NT2/D1 (cell line): ENCODE measurements around the gene NPAS1.

ENCODE experiments used
- DNase-seq: peaks from one replicate; pipeline ENCODE4 v3.0.0-alpha.2; 2011; ENCODE audit warnings: low read depth, low spot score
- H3K27me3 ChIP-seq: 2 replicates; pipeline ENCODE4 v1.6.0; 2011; ENCODE audit warnings: mild to moderate bottlenecking; ENCODE audit not compliant: insufficient read length, insufficient read depth
- H3K36me3 ChIP-seq: 2 replicates; pipeline ENCODE4 v1.6.1; 2011; ENCODE audit warnings: mild to moderate bottlenecking, low read length, mixed read lengths; ENCODE audit not compliant: insufficient read depth, insufficient read length
- H3K4me1 ChIP-seq: 2 replicates; pipeline ENCODE4 v1.5.1; 2011; ENCODE audit not compliant: insufficient read depth, insufficient read length
- H3K4me3 ChIP-seq: 2 replicates; pipeline ENCODE4 v1.5.1; 2011; ENCODE audit warnings: low read depth; ENCODE audit not compliant: insufficient read length
- H3K9ac ChIP-seq: 2 replicates; pipeline ENCODE4 v1.6.0; 2011; ENCODE audit warnings: low read depth; ENCODE audit not compliant: insufficient read length
- H3K9me3 ChIP-seq: 2 replicates; pipeline ENCODE4 v1.5.1; 2011; ENCODE audit warnings: mild to moderate bottlenecking, low read length; ENCODE audit not compliant: insufficient read depth
- SUZ12 ChIP-seq: IDR thresholded peaks from 2 replicates; pipeline ENCODE4 v1.6.1; 2011; ENCODE audit not compliant: insufficient read length, insufficient read depth; ENCODE audit errors: extremely low read depth
- YY1 ChIP-seq: IDR thresholded peaks from 2 replicates; pipeline ENCODE4 v1.6.1; 2011; ENCODE audit not compliant: insufficient read length, insufficient read depth
- ZNF274 ChIP-seq: IDR thresholded peaks from 2 replicates; pipeline ENCODE4 v1.6.1; 2011; ENCODE audit warnings: mild to moderate bottlenecking, low read depth, low read length

The NPAS1 gene, protein sequence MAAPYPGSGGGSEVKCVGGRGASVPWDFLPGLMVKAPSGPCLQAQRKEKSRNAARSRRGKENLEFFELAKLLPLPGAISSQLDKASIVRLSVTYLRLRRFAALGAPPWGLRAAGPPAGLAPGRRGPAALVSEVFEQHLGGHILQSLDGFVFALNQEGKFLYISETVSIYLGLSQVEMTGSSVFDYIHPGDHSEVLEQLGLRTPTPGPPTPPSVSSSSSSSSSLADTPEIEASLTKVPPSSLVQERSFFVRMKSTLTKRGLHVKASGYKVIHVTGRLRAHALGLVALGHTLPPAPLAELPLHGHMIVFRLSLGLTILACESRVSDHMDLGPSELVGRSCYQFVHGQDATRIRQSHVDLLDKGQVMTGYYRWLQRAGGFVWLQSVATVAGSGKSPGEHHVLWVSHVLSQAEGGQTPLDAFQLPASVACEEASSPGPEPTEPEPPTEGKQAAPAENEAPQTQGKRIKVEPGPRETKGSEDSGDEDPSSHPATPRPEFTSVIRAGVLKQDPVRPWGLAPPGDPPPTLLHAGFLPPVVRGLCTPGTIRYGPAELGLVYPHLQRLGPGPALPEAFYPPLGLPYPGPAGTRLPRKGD

DNA sequence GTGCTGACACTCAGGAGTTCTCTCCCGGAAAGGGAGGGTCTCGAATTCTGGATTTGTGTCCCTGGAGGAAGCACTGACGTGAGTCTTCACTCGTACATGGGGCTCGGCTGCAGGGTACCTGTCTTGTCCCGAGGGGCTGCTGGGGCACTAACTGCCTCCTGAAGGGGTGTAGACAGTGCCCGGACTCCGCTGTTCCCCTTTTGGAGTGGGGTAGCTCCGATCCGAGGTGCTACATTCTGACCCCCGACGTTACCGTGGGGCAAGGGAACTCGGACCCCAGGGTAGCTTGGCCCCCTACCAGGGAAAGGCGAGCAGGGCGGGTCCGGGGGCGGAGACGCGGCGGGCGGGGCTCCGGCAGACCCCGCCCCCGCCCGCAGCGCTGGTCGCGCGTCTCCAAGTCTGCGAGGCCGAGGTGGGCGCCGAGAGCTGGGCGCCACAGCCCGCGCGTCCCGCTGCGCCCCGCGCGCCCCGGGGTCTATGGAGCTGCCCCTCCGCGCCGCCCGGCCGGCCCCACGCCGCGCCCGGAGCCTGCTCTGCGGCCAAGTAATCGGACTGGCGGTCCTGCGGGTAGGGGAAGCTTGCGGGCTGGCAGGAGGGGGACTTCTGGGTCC lies at the start of gene NPAS1:
Gene NPAS1, plus strand, starts transcription at position 407 of the 611 bp plus-strand sequence. CDS start 1,211 bp downstream, outside the sequence.
- peak within 1 kb of the TSS; percentile 45 for H3K4me3 ChIP-seq
- H3K4me1 ChIP-seq, result peaks cover 5% of the 10 kb centered on the region
- no peaks in the 10 kb centered on the region for H3K36me3 ChIP-seq
- H3K9ac ChIP-seq, result peak within 1 kb of the TSS; percentile 64
- H3K9me3 ChIP-seq, result no peaks in the 10 kb centered on the region
- DNase-seq, result no peak
- H3K27me3 ChIP-seq, result peaks cover 60% of the 10 kb centered on the region
- no peak for TF ChIP-seq SUZ12
- no peak for TF ChIP-seq ZNF274
- no peak for TF ChIP-seq YY1

DNA sequence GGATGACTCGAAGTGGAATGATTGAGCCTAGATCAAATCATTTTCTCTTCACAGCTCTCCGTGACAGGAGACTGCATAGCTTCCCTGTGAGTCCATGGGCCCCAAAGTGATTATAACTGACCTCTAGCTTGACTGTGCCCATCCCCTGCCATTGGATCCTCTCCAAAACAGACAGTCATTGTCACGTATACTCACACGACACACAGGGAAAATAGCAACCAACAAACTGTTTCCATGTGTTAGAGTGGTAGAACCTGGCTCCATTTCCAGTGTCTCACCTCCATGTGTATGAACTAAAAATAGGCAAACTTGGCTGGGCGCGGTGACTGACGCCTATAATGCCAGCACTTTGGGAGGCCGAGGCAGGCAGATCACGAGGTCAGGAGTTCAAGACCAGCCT lies 48.8 kb upstream of the NPAS1 start:
- H3K4me3 ChIP-seq, result no peak overlapping the region
- H3K36me3 ChIP-seq, result peaks cover 15% of the 10 kb centered on the region
- H3K27me3 ChIP-seq, result no peaks in the 10 kb centered on the region
- TF ChIP-seq YY1 (no peak), ZNF274 (no peak)
- H3K9ac ChIP-seq, result no peak overlapping the region
- no peaks in the 10 kb centered on the region for H3K4me1 ChIP-seq
- H3K9me3 ChIP-seq, result no peaks in the 10 kb centered on the region
- DNase-seq, result no peak

DNA sequence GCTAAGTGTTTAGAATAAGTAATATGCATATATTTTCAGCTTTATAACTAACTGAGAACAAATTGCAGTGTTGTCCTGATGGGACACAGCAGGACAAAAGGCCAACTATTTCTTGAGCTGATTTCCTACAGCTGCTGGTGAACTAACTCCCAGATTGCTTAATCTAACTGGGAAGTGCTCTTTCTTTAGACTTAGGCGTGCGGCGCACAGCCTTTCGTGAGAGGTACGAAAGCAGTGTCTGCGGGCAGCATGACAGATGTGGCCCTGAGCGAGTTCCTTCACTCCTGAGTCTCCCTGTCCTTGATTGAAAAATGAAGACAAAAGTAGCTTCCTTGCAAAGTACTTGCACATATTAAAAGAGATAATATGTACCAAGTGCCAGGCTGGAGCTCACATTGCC lies 47.3 kb upstream of the NPAS1 start:
- Histone ChIP-seq H3K9me3 (no peaks in the 10 kb centered on the region), H3K27me3 (no peaks in the 10 kb centered on the region), H3K4me3 (no peak overlapping the region), H3K36me3 (peaks cover 15% of the 10 kb centered on the region), H3K4me1 (peaks cover 8% of the 10 kb centered on the region), H3K9ac (no peak overlapping the region)
- no peak for TF ChIP-seq SUZ12
- no peak for TF ChIP-seq ZNF274
- no peak for TF ChIP-seq YY1
- no peak for DNase-seq

DNA sequence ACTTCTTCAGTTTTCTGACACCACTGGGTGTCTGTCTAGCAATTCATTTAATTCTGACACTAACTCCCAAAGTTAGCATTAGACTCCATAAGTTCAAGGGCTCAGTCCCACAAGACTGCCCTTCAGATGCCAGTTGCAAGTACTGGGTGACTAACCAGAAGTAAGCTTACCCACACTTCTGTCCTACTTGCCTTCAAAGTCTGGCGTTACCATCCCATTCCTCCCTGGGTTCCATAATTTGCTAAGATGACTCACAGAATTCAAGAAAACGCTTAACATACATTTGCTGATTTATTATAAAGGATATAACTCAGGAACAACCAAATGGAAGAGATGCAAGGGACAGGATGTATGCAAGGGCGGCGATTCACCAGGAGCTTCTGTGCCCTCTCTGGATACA lies 45.5 kb upstream of the NPAS1 start:
- H3K27me3 ChIP-seq, result no peaks in the 10 kb centered on the region
- H3K4me1 ChIP-seq, result peaks cover 21% of the 10 kb centered on the region
- no peak for DNase-seq
- no peaks in the 10 kb centered on the region for H3K9me3 ChIP-seq
- no peak overlapping the region for H3K9ac ChIP-seq
- no peak overlapping the region for H3K4me3 ChIP-seq
- no peak for TF ChIP-seq ZNF274
- TF ChIP-seq YY1, result no peak
- no peak for TF ChIP-seq SUZ12
- peaks cover 11% of the 10 kb centered on the region for H3K36me3 ChIP-seq

DNA sequence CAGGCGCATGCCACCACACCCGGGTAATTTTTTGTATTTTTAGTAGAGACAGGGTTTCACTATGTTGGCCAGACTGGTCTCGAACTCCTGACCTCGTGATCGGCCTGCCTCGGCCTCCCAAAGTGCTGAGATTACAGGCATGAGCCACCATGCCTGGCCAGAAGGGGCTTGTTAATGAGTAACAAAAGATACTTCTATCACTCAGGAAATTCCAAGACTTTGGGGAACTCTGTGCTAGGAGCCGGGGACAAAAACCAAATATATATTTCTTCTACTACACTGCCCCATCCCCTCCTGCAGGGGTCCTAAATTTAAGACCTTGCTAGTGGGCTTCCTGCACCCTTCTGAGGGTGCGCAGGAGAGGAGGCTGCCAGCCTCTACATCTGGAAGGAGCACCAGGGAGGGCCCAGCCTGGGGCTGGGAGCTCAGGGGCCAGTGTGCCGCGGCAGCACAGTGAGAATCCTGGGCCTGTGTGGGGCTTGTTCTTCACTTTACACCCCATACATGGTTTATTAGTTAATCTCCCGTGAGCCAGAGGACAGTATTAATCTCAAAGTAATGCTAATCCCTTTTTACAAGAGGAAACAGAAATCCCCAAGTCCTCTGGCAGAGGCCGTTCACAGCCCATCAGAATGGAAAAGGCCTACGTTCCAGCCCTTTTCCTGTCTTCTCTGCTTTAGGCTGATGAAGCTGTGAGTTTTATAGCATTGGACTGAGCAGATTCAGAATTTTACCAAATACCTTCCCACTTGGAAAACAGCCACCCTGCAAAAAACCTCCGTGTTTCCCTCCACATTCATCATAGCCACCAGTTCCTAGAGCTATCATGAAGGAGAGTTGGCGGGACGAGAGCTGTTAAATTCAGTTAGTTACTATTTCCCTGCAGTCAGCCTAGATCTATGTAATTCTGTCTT lies 44.4 kb upstream of the NPAS1 start:
- Histone ChIP-seq H3K9ac (no peak overlapping the region), H3K36me3 (peaks cover under 1% of the 10 kb centered on the region), H3K9me3 (no peaks in the 10 kb centered on the region), H3K27me3 (no peaks in the 10 kb centered on the region), H3K4me3 (no peak overlapping the region), H3K4me1 (peaks cover 26% of the 10 kb centered on the region)
- DNase-seq, result no peak
- TF ChIP-seq SUZ12 (no peak), ZNF274 (no peak), YY1 (no peak)

DNA sequence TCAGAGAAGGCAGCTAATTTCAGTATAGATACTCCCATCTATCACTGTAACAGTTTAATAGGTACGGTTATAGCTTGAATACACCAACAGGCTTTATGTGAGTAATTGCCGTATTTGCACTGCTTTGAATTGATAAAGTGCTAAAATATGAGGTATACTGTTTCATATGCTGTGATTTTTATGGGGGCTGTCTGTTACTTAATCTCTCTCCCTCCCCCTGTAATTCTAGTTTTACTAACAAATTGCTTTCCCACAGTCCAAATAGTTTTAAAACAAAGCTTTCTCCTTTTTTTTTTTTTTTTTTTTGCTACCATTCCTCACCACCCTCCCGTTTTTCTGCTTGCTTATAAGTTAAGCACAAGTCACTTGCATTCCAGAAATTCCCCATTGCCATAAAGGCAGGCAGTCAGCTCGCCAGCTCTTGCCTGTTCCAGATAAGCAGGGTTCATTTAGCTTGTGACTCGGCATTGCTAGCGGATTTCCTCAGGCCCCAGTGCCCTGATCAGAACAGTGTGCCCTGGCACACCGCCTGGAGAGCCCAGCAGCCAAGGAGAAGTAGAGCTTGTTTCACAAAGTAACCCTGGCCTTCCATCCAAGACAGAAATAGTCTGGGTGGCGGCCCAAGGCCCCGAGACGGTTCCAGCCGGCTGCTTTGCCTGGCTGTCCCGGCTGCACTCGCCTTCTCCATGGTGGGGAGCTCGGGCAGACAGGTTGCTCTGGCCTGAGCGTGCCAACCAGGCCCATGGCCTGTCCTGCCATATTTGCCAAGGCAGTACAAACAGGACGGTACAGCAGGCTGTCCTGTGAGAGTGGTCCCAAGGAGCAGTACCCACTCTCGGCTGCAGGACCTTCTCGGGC lies 43.5 kb upstream of the NPAS1 start:
- peak; percentile 36 for DNase-seq
- Histone ChIP-seq H3K4me3 (no peak overlapping the region), H3K9ac (peak overlapping the region; percentile 69), H3K4me1 (peaks cover 26% of the 10 kb centered on the region), H3K27me3 (no peaks in the 10 kb centered on the region), H3K9me3 (no peaks in the 10 kb centered on the region), H3K36me3 (no peaks in the 10 kb centered on the region)
- TF ChIP-seq SUZ12 (no peak), ZNF274 (no peak), YY1 (no peak)
